ENCODE measurements around the gene KRT86. TPM values are rescaled to one million over a fixed set of nuclear protein-coding genes. Genes with fewer than 3 reads are reported as not detected.
"Not testable (repeated sequence)": the region's sequence is repeated elsewhere in the genome, so short reads cannot be mapped to it uniquely, and the experiment has no call there.

KRT86 gene
- total RNA-seq, 1 donor from 2014 or later = not detected

GRCh38 chr12:52256584-52256935 is 17.9 kb upstream of the KRT86 start:
- H3K4me1 Mint-ChIP-seq (ENCODE audit: unreplicated experiment) = peaks cover 10% of the 10 kb centered on the region
- DNase-seq (ENCODE audit: low spot score) = no peak
- H3K4me3 Mint-ChIP-seq (ENCODE audit: unreplicated experiment) = peak overlapping the region; percentile 15
- no peak for TF ChIP-seq CTCF (IDR thresholded peaks at IDR 0.05; ENCODE audit: unreplicated experiment)
- no peaks in the 10 kb centered on the region for H3K9me3 Mint-ChIP-seq (ENCODE audit: unreplicated experiment)
- no peaks in the 10 kb centered on the region for H3K36me3 Mint-ChIP-seq (ENCODE audit: low read depth, unreplicated experiment)
- H3K27ac Mint-ChIP-seq (ENCODE audit: unreplicated experiment) = peak overlapping the region; percentile 39
- H3K27me3 Mint-ChIP-seq (ENCODE audit: unreplicated experiment) = peaks cover 11% of the 10 kb centered on the region

- DNase-seq (ENCODE audit: low spot score) = no peak
Measured at GRCh38 chr12:52257074-52257551, 17.3 kb upstream of the KRT86 start.

DNA sequence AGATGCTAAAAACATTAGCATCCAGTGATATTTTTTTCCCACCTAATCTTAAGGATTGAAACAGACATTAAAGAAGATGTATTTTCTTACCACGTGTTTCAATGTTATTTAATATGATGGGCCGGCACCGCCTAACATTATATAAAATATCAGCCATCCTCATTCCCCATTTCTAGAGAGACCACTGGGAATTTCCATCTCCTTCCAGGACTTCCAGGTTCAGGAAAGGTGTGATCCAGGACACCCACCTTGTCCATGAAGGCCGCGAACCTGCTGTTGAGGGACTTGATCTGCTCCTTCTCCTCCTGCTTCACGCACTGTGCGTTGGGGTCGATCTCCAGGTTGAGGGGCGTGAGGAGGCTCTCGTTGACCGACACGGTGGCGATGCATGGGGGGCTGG is 16.5 kb upstream of the KRT86 start:
- H3K27ac Mint-ChIP-seq (ENCODE audit: unreplicated experiment); H3K36me3 Mint-ChIP-seq (ENCODE audit: low read depth, unreplicated experiment); DNase-seq (ENCODE audit: low spot score); H3K4me3 Mint-ChIP-seq (ENCODE audit: unreplicated experiment); H3K9me3 Mint-ChIP-seq (ENCODE audit: unreplicated experiment): not testable (repeated sequence)
- H3K27me3 Mint-ChIP-seq (ENCODE audit: unreplicated experiment) = peaks cover 11% of the 10 kb centered on the region
- H3K4me1 Mint-ChIP-seq (ENCODE audit: unreplicated experiment) = peaks cover 10% of the 10 kb centered on the region

More at GRCh38 chr12:52257074-52257551, 17.3 kb upstream of the KRT86 start:
- Mint-ChIP-seq H3K4me3 (ENCODE audit: unreplicated experiment) (no peak overlapping the region), H3K36me3 (ENCODE audit: low read depth, unreplicated experiment) (no peaks in the 10 kb centered on the region), H3K4me1 (ENCODE audit: unreplicated experiment) (peaks cover 10% of the 10 kb centered on the region), H3K9me3 (ENCODE audit: unreplicated experiment) (no peaks in the 10 kb centered on the region), H3K27me3 (ENCODE audit: unreplicated experiment) (peaks cover 11% of the 10 kb centered on the region), H3K27ac (ENCODE audit: unreplicated experiment) (no peak overlapping the region)
- TF ChIP-seq CTCF (IDR thresholded peaks at IDR 0.05; ENCODE audit: unreplicated experiment) = no peak

GRCh38 chr12:52258335-52258901 is 16.0 kb upstream of the KRT86 start:
- no peaks in the 10 kb centered on the region for H3K36me3 Mint-ChIP-seq (ENCODE audit: low read depth, unreplicated experiment)
- no peak overlapping the region for H3K27ac Mint-ChIP-seq (ENCODE audit: unreplicated experiment)
- DNase-seq (ENCODE audit: low spot score) = peak; percentile 60
- no peaks in the 10 kb centered on the region for H3K9me3 Mint-ChIP-seq (ENCODE audit: unreplicated experiment)
- H3K27me3 Mint-ChIP-seq (ENCODE audit: unreplicated experiment) = peaks cover 11% of the 10 kb centered on the region
- H3K4me1 Mint-ChIP-seq (ENCODE audit: unreplicated experiment) = peaks cover 10% of the 10 kb centered on the region
- TF ChIP-seq CTCF (IDR thresholded peaks at IDR 0.05; ENCODE audit: unreplicated experiment) = no peak
- no peak overlapping the region for H3K4me3 Mint-ChIP-seq (ENCODE audit: unreplicated experiment)

GRCh38 chr12:52259657-52260243 is 14.7 kb upstream of the KRT86 start:
- Mint-ChIP-seq H3K27ac (ENCODE audit: unreplicated experiment) (no peak overlapping the region), H3K36me3 (ENCODE audit: low read depth, unreplicated experiment) (no peaks in the 10 kb centered on the region), H3K4me1 (ENCODE audit: unreplicated experiment) (peaks cover 10% of the 10 kb centered on the region), H3K4me3 (ENCODE audit: unreplicated experiment) (no peak overlapping the region), H3K9me3 (ENCODE audit: unreplicated experiment) (no peaks in the 10 kb centered on the region), H3K27me3 (ENCODE audit: unreplicated experiment) (peaks cover 12% of the 10 kb centered on the region)
- no peak for TF ChIP-seq CTCF (IDR thresholded peaks at IDR 0.05; ENCODE audit: unreplicated experiment)
- no peak for DNase-seq (ENCODE audit: low spot score)

All from endothelial cell (in vitro differentiated cells).